ENCODE results near the gene MUS81.

The MUS81 gene

GRCh38 chr11:65895482-65895981, 35.3 kb downstream of the MUS81 start:
- DNase-seq = no peak

- DNase-seq = no peak
These were observed 36.1 kb downstream of the MUS81 start for GRCh38 chr11:65896034-65896999.

- no peak for DNase-seq
These were observed 36.8 kb downstream of the MUS81 start for GRCh38 chr11:65897020-65897471.

- DNase-seq = no peak
These were observed 38.6 kb downstream of the MUS81 start for GRCh38 chr11:65898656-65899355.

GRCh38 chr11:65899356-65900124, 39.3 kb downstream of the MUS81 start:
- DNase-seq = peak; percentile 58

- peak; percentile 97 for DNase-seq
These were observed 40.1 kb downstream of the MUS81 start, which contains the start of gene FOSL1 for GRCh38 chr11:65900125-65900898. Gene FOSL1, minus strand, starts transcription at chr11:65900388. Its CDS starts 49 bp downstream, at chr11:65900339.

- DNase-seq = no peak
These were observed 40.6 kb downstream of the MUS81 start for GRCh38 chr11:65900899-65901180.

- DNase-seq = no peak
These were observed 42.8 kb downstream of the MUS81 start for GRCh38 chr11:65903068-65903481.

GRCh38 chr11:65903715-65904114, 43.5 kb downstream of the MUS81 start:
- DNase-seq = no peak

- no peak for DNase-seq
These were observed 46.4 kb downstream of the MUS81 start for GRCh38 chr11:65906602-65907001.

- DNase-seq = no peak
These were observed 47.6 kb downstream of the MUS81 start for GRCh38 chr11:65907878-65908277.

GRCh38 chr11:65911682-65912568, 51.7 kb downstream of the MUS81 start:
- DNase-seq = no peak

GRCh38 chr11:65912845-65913244, 52.6 kb downstream of the MUS81 start:
- DNase-seq = no peak

- no peak for DNase-seq
These were observed 55.0 kb downstream of the MUS81 start for GRCh38 chr11:65915101-65915820.

GRCh38 chr11:65915821-65916251, 55.6 kb downstream of the MUS81 start:
- no peak for DNase-seq
